ENCODE data around the gene CDCA4. TPM values are rescaled to one million over a fixed set of nuclear protein-coding genes. Genes with fewer than 3 reads are reported as not detected.

The CDCA4 gene
- total and polyA plus RNA-seq, 9 donors, result 15.6 to 28.0 (median 22.3) TPM

DNA sequence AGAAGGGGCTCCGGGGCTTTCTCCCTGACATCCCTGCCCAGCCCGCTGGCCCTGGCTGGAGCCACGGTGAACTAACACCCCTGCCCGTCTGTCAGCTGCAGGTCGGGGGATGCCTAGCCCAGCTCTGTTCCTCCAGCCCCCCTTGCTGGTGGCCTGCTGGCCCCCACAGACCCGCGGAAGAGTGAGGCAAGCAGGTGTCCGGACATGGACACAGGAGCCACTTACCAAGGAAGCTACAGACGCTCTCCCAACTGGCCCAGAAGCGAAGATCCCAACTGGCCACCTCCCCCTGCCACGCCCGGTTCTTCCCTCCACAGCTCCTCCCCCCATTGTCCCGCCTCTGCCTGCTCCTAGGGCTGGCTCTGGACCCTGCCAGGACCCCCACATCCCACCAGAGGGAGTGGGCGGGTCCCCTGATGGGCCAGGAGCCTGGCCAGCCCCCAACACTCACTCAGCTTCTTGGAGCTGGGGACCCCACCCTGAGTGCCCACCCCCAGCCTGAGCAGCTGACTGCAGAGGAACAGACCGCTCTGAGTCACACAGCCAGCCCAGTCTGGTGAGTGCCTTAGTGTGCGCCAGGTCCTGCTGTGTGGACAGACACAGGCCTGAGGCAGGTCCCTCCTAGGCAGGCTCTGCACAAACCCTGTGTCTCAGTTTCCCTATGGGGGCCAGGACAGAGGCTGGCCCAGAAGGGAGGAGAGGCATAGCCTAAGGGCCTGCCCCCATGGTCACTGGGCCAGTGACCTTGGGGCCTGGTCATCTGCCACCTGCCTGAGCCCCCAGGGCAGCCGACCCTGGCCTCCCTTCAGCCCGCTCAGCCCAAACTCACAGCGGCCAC, 50.4 kb downstream of the CDCA4 start:
- Histone ChIP-seq H3K27ac (ENCODE audit: low read length) (peak overlapping the region; percentile 69), H3K36me3 (ENCODE audit: control insufficient read depth, insufficient read depth, low read length) (no peaks in the 10 kb centered on the region), H3K4me1 (ENCODE audit: control insufficient read depth, insufficient read depth, low read length) (peaks cover 77% of the 10 kb centered on the region), H3K9me3 (replicated peaks; ENCODE audit: control insufficient read depth, low read depth, low read length) (no peaks in the 10 kb centered on the region), H3K4me3 (ENCODE audit: low read length) (peak overlapping the region; percentile 15), H3K27me3 (ENCODE audit: control insufficient read depth, insufficient read depth, low read length) (peaks cover 13% of the 10 kb centered on the region)
- WGBS (ENCODE audit: insufficient coverage), result 44% methylated on average over 18 of the region's 19 CpGs
- DNase-seq, result peak; percentile 91

DNA sequence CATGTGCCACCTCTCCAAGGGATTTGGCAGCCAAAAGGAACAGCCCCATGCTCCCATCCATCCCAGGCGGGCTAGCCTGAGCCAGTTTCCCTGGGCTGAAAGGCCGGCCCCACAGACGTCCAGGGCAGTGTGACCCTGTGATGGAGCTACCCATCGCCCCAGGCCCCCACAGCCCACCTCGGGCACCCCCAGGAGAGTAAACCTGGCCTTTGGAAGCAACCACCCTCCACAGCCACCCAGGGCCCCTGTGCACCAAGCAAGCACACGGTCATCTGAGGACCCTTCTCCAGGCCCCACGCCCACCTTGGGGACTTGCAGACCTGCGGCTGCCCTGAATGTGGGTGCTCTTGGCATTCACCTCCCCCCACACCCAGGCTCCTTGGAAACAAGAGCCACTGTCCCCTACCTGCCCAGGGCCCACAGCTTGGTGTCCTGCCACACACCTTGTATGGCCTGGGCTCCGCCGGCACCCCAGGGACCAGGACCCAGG, 51.1 kb downstream of the CDCA4 start:
- H3K36me3 ChIP-seq (ENCODE audit: control insufficient read depth, insufficient read depth, low read length), result no peaks in the 10 kb centered on the region
- WGBS (ENCODE audit: insufficient coverage), result 86% methylated on average over 10 of the region's 10 CpGs
- H3K4me3 ChIP-seq (ENCODE audit: low read length), result peak overlapping the region; percentile 15
- peak; percentile 20 for DNase-seq
- peaks cover 76% of the 10 kb centered on the region for H3K4me1 ChIP-seq (ENCODE audit: control insufficient read depth, insufficient read depth, low read length)
- peak overlapping the region; percentile 69 for H3K27ac ChIP-seq (ENCODE audit: low read length)
- no peaks in the 10 kb centered on the region for H3K9me3 ChIP-seq (replicated peaks; ENCODE audit: control insufficient read depth, low read depth, low read length)
- H3K27me3 ChIP-seq (ENCODE audit: control insufficient read depth, insufficient read depth, low read length), result peaks cover 13% of the 10 kb centered on the region

DNA sequence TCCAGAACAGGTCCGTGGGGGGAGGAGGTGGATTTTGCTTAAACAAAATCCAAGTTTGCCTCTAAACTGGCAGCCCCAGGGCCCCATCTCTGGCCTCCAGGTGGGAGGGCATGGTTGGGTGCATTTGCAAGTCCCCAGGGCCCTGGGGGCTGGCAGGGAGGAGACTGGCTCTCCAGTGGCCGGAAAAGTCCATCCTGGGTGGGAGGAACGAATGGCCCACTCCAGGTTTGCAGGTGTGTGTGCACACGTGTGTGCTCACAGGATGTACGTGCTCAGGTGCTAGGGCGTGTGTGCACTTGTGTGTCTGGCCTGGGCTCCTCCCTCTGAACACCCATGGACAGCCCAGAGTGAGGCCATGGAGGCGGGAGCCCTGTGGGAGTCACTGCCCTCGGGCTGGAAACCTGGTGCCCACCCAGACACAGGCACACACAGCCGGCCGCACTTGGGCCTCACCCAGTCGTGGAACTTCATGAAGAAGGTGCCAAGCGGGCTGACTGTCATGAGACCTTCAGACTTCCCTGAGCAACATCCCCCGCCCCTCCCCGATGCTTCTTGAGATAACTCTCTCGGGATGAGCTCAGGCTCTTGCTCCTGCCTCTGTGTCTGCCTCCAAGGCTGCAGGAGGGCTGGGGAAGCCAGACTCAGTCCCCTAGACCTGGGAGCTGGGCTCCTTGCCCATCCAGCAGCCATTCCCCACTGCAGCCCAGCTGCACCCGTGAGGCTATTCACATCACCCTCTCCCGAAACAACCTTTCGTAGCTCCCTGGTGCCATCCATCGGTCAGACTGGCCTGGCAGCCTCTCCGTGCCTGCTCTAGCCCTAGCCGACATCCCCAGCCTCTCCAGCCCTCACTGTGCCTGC, 52.1 kb downstream of the CDCA4 start:
- Histone ChIP-seq H3K36me3 (ENCODE audit: control insufficient read depth, insufficient read depth, low read length) (no peaks in the 10 kb centered on the region), H3K9me3 (replicated peaks; ENCODE audit: control insufficient read depth, low read depth, low read length) (no peaks in the 10 kb centered on the region), H3K27ac (ENCODE audit: low read length) (peak overlapping the region; percentile 29), H3K27me3 (ENCODE audit: control insufficient read depth, insufficient read depth, low read length) (peaks cover 13% of the 10 kb centered on the region), H3K4me3 (ENCODE audit: low read length) (peak overlapping the region; percentile 32), H3K4me1 (ENCODE audit: control insufficient read depth, insufficient read depth, low read length) (peaks cover 70% of the 10 kb centered on the region)
- 39% methylated on average over 19 of the region's 21 CpGs for WGBS (ENCODE audit: insufficient coverage)
- peak; percentile 44 for DNase-seq

DNA sequence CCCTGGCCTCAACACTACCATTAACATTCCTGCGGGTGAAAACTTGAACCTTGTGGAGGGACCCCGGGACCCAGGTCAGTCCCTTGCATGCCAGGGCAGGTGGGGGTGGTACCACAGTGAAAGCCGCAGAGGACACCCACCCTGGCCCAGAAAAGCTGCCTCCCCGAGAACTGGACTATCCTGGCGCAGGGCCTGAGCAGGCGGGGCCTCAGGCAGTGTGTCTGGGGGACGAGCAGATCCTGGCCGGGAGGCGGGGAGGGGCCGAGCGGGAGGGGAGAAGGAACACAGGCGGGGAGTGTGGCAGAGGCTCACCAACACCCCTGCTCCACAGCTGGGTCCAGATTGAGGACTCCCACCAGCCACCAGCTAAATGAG, 52.7 kb downstream of the CDCA4 start:
- H3K4me1 ChIP-seq (ENCODE audit: control insufficient read depth, insufficient read depth, low read length), result peaks cover 63% of the 10 kb centered on the region
- peak overlapping the region; percentile 29 for H3K27ac ChIP-seq (ENCODE audit: low read length)
- peak overlapping the region; percentile 32 for H3K4me3 ChIP-seq (ENCODE audit: low read length)
- 0% methylated on average over 10 of the region's 12 CpGs for WGBS (ENCODE audit: insufficient coverage)
- DNase-seq, result peak; percentile 88
- no peaks in the 10 kb centered on the region for H3K9me3 ChIP-seq (replicated peaks; ENCODE audit: control insufficient read depth, low read depth, low read length)
- no peaks in the 10 kb centered on the region for H3K36me3 ChIP-seq (ENCODE audit: control insufficient read depth, insufficient read depth, low read length)
- H3K27me3 ChIP-seq (ENCODE audit: control insufficient read depth, insufficient read depth, low read length), result peaks cover 13% of the 10 kb centered on the region

DNA sequence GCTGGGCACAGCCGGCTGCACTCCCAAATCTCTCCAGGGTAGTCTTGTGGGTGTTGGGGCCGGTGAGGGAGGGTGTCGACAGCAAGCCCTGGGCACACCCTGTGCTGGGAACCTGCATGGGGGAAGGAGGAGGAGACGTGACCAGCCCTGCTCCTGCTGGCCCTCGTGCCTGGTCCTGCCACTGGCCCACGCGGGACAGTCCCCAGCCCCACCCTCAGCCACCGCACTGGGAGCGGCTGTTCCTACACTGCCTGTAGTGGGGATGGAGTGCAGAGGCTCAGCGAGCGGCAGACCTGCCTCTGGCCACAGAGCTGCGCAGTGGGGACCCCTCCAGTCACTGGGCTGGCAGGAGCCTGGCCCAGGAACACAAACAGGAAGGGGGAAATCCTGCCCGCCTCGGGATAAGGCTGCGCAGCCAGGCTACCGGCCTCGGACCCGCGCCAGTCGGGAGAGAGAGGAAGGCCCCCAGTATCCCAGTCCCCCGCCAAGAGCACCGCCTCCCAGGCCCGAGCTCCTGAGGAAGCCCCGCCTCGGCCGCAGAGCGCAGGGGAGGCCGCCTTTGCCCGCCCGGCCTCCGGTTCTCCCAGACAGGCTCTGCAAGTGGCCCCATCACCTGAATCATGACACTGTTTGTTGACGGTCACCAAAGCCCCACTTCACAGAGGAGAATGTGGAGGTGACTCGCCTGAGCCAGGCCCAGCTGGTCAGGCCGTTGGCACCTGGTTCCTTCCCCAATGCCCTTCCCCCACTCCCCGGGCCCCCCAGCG, 53.3 kb downstream of the CDCA4 start:
- Histone ChIP-seq H3K4me3 (ENCODE audit: low read length) (peak overlapping the region; percentile 32), H3K9me3 (replicated peaks; ENCODE audit: control insufficient read depth, low read depth, low read length) (no peaks in the 10 kb centered on the region), H3K27ac (ENCODE audit: low read length) (peak overlapping the region; percentile 9), H3K27me3 (ENCODE audit: control insufficient read depth, insufficient read depth, low read length) (peaks cover 13% of the 10 kb centered on the region), H3K36me3 (ENCODE audit: control insufficient read depth, insufficient read depth, low read length) (no peaks in the 10 kb centered on the region), H3K4me1 (ENCODE audit: control insufficient read depth, insufficient read depth, low read length) (peaks cover 58% of the 10 kb centered on the region)
- 2% methylated on average over 29 of the region's 36 CpGs for WGBS (ENCODE audit: insufficient coverage)
- peak; percentile 81 for DNase-seq

DNA sequence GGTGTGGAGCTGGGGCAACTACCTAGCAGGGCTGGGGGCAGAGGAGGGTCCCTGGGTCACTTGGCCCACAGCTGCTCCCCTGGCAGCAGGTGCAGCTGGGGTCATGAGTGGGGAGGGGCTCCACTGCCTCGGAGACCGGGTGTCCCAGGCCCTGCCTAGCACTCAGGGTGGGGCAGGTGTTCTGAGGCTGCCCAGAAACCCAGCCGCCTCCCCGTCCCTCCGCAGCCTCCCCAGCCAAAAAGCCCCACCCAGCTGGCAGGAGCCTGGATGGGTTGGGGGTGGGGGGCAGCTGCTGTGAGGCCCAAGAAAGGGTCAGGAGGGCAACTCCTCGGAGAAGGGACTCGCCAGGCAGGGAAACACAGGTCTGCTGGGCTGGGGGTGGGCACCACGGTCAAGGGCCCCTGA, 53.9 kb downstream of the CDCA4 start:
- Histone ChIP-seq H3K9me3 (replicated peaks; ENCODE audit: control insufficient read depth, low read depth, low read length) (no peaks in the 10 kb centered on the region), H3K27ac (ENCODE audit: low read length) (no peak overlapping the region), H3K4me3 (ENCODE audit: low read length) (no peak overlapping the region), H3K27me3 (ENCODE audit: control insufficient read depth, insufficient read depth, low read length) (peaks cover 13% of the 10 kb centered on the region), H3K36me3 (ENCODE audit: control insufficient read depth, insufficient read depth, low read length) (no peaks in the 10 kb centered on the region), H3K4me1 (ENCODE audit: control insufficient read depth, insufficient read depth, low read length) (peaks cover 52% of the 10 kb centered on the region)
- DNase-seq, result peak; percentile 17
- WGBS (ENCODE audit: insufficient coverage), result 30% methylated on average over 5 of the region's 8 CpGs

DNA sequence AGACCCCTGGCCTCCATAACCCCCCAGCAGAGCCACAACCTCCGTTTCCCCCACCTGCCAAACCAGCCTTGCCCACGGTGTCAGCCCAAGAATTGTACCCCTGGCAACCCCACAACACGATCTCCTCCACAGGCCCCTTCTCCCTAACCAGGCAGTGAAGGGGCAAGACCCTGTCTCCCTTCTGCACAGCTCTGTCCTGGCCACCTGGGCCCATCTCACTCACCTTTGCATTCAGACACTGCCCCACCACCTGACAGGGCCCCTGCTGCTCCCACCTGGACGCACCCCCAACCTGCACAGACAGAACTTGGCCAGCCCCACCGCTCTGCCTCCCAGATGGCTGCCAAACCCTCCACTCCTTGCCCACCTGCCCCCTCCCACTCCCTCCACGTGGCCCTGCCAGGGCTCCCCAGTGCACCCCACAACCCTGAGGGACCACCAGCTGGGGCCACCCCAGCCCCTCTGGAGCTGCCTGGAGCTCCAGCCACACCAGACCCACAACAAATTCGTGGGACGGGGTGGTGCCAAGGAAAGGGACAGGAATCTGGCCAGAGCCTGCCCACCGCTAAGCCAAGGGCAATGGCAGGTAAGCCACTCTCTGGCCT, 54.5 kb downstream of the CDCA4 start:
- Histone ChIP-seq H3K27me3 (ENCODE audit: control insufficient read depth, insufficient read depth, low read length) (peaks cover 13% of the 10 kb centered on the region), H3K36me3 (ENCODE audit: control insufficient read depth, insufficient read depth, low read length) (no peaks in the 10 kb centered on the region), H3K27ac (ENCODE audit: low read length) (no peak overlapping the region), H3K4me3 (ENCODE audit: low read length) (no peak overlapping the region), H3K4me1 (ENCODE audit: control insufficient read depth, insufficient read depth, low read length) (peaks cover 47% of the 10 kb centered on the region), H3K9me3 (replicated peaks; ENCODE audit: control insufficient read depth, low read depth, low read length) (no peaks in the 10 kb centered on the region)
- no peak for DNase-seq
- WGBS (ENCODE audit: insufficient coverage), result 64% methylated on average over 9 of the region's 9 CpGs

DNA sequence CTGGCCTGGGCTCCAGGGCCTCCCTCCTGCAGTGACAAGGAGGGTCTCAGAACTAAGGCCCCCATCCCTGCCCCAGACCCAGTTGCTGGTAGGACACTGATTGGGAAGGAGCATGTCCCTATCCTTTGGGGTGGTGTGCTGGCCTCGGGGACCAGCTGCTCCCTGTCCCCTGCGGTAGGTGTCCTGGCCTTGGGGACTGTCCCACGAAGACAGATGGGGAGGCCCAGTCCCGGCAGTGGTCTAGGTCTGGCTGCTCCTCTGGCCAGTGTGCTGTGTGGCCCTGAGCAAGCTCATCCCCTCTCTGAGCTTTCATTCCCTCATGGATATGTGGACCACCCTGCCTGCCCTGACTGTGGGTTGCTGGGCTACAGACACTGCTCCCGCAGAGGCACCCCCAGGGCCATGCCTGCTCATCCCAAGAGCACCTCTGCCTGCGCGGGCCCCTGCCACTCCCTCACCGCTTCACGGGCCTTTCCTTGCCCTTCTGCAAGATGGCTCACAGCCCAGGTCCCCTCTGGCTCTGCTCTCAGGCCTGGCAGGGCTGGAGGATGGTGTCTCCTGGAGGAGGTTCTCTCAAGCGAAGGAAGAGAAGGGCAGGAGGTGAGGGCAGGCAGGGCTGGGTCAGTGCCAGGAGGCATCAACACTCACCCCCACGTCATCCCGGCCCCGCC, 55.2 kb downstream of the CDCA4 start:
- Histone ChIP-seq H3K36me3 (ENCODE audit: control insufficient read depth, insufficient read depth, low read length) (no peaks in the 10 kb centered on the region), H3K27me3 (ENCODE audit: control insufficient read depth, insufficient read depth, low read length) (peaks cover 13% of the 10 kb centered on the region), H3K27ac (ENCODE audit: low read length) (no peak overlapping the region), H3K9me3 (replicated peaks; ENCODE audit: control insufficient read depth, low read depth, low read length) (no peaks in the 10 kb centered on the region), H3K4me3 (ENCODE audit: low read length) (no peak overlapping the region), H3K4me1 (ENCODE audit: control insufficient read depth, insufficient read depth, low read length) (peaks cover 40% of the 10 kb centered on the region)
- 80% methylated on average over 8 of the region's 13 CpGs for WGBS (ENCODE audit: insufficient coverage)
- DNase-seq, result peak; percentile 10

DNA sequence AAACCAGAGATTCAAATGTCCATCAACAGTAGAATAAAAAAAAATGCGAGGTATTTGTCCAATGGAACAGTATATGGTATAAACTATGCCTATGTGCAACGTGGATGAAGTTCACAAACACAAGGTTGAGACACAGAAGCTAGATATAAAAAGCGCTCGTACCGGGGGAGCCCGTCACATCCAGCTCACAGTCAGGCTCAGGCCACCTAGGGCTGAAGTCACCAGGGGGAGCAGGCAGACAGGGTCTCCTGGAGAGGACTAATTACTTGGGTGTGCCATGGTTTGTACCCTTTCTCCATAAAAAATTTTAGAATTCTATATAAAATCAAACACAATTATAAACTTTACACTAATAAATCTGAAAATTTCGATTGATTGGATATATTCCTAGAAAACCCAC, 56.3 kb downstream of the CDCA4 start:
- H3K27me3 ChIP-seq (ENCODE audit: control insufficient read depth, insufficient read depth, low read length), result peaks cover 13% of the 10 kb centered on the region
- H3K4me1 ChIP-seq (ENCODE audit: control insufficient read depth, insufficient read depth, low read length), result peaks cover 30% of the 10 kb centered on the region
- 90% methylated on average over 2 of the region's 7 CpGs for WGBS (ENCODE audit: insufficient coverage)
- H3K27ac ChIP-seq (ENCODE audit: low read length), result no peak overlapping the region
- H3K36me3 ChIP-seq (ENCODE audit: control insufficient read depth, insufficient read depth, low read length), result no peaks in the 10 kb centered on the region
- no peaks in the 10 kb centered on the region for H3K9me3 ChIP-seq (replicated peaks; ENCODE audit: control insufficient read depth, low read depth, low read length)
- H3K4me3 ChIP-seq (ENCODE audit: low read length), result no peak overlapping the region
- no peak for DNase-seq
